ENCODE data around the gene RPL7L1. TPM values are rescaled to one million over a fixed set of nuclear protein-coding genes. Genes with fewer than 3 reads are reported as not detected.
A peak's percentile ranks its signal among the peaks of the same experiment; 100 is the strongest.

Gene RPL7L1
- total and polyA plus RNA-seq, 2 of the 13 experiments (the other 11 are each of a cell fraction or from before 2014, with no cell fraction given) = 51.6 to 179 TPM

DNA sequence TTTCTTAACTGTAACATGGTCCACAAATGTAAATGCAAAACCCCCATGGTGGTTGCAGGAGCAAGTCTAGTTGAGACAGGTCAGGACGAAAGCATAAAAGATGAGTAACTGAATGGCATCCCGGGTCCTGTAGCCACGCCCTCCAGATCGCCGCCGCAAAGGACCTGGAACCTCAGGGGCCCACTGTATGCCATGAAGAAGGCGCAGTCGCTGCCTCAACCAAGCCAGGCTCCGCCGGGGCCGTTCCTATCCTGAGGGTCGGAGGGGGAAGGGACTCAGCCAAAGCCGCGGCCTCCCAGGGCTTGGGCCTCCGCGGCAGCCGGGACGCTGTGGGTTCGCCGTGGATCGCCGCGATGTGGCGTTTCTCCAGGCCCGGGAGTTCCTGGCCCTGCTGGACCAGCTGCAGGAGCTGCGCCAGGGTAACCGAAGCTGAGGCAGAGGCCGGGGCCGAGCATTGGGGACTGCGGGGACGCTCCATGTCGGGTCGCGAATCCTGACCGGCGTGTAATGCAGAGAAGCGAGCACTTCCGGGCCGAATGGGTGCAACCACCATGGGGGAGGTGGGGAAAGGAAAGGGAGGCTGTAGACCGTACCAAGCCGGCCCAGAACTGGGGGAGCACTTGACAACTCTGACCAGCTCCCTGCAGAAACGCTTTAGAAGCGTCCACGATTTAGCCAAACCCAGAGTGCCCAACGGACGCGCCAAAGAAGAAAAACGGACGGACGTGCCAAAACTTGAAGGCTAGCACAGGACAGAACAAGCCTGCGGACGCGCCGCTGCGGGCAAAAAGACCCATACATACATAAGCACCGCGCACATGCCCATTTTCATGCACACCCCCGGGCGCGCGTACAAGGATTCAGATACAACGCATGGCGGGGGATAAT is 11.1 kb downstream of the RPL7L1 start (continued):
- TF ChIP-seq FOXJ3 (CRISPR knock-in tag; IDR thresholded peaks at IDR 0.05; ENCODE audit: borderline replicate concordance) = peak; percentile 32; the same call in 1 of the 2 replicates
- peak; percentile 91; the same call in 1 of the 2 replicates for TF ChIP-seq ZNF607 (CRISPR knock-in tag; IDR thresholded peaks at IDR 0.05; ENCODE audit: borderline replicate concordance)
- peak; percentile 64 for TF ChIP-seq RFXAP (CRISPR knock-in tag; IDR thresholded peaks at IDR 0.05; ENCODE audit: borderline replicate concordance)
- peak; percentile 54 for TF ChIP-seq MIER2 (CRISPR knock-in tag; IDR thresholded peaks at IDR 0.05)
- TF ChIP-seq, protein P1, sequence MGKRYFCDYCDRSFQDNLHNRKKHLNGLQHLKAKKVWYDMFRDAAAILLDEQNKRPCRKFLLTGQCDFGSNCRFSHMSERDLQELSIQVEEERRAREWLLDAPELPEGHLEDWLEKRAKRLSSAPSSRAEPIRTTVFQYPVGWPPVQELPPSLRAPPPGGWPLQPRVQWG (CRISPR knock-in tag; IDR thresholded peaks at IDR 0.05; ENCODE audit: borderline replicate concordance, low read depth) = no peak
- TF ChIP-seq, protein P2, sequence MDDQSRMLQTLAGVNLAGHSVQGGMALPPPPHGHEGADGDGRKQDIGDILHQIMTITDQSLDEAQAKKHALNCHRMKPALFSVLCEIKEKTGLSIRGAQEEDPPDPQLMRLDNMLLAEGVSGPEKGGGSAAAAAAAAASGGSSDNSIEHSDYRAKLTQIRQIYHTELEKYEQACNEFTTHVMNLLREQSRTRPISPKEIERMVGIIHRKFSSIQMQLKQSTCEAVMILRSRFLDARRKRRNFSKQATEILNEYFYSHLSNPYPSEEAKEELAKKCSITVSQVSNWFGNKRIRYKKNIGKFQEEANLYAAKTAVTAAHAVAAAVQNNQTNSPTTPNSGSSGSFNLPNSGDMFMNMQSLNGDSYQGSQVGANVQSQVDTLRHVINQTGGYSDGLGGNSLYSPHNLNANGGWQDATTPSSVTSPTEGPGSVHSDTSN (CRISPR knock-in tag; IDR thresholded peaks at IDR 0.05; ENCODE audit: borderline replicate concordance) = no peak
- peak; percentile 72 for TF ChIP-seq MIER3 (CRISPR knock-in tag; IDR thresholded peaks at IDR 0.05; ENCODE audit: borderline replicate concordance)
- peak; percentile 95 for TF ChIP-seq ARID2 (CRISPR knock-in tag; IDR thresholded peaks at IDR 0.05; ENCODE audit: borderline replicate concordance)
- no peak; the same call in 1 of the 2 replicates for TF ChIP-seq SP2 (CRISPR knock-in tag; IDR thresholded peaks at IDR 0.05)
- TF ChIP-seq JUND (CRISPR knock-in tag; IDR thresholded peaks at IDR 0.05) = peak; percentile 21; the same call in 1 of the 2 replicates
- peak; percentile 56 for TF ChIP-seq RXRB (CRISPR knock-in tag; IDR thresholded peaks at IDR 0.05; ENCODE audit: borderline replicate concordance)
- peak; percentile 95 for TF ChIP-seq YEATS4 (CRISPR knock-in tag; IDR thresholded peaks at IDR 0.05; ENCODE audit: borderline replicate concordance)
- TF ChIP-seq SPEN (CRISPR knock-in tag; IDR thresholded peaks at IDR 0.05; ENCODE audit: low read depth) = peak; percentile 77
- peak; percentile 100 for TF ChIP-seq AGO2 (optimal IDR thresholded peaks at IDR 0.05; ENCODE audit: low read depth, low read length)
- TF ChIP-seq, protein P3, sequence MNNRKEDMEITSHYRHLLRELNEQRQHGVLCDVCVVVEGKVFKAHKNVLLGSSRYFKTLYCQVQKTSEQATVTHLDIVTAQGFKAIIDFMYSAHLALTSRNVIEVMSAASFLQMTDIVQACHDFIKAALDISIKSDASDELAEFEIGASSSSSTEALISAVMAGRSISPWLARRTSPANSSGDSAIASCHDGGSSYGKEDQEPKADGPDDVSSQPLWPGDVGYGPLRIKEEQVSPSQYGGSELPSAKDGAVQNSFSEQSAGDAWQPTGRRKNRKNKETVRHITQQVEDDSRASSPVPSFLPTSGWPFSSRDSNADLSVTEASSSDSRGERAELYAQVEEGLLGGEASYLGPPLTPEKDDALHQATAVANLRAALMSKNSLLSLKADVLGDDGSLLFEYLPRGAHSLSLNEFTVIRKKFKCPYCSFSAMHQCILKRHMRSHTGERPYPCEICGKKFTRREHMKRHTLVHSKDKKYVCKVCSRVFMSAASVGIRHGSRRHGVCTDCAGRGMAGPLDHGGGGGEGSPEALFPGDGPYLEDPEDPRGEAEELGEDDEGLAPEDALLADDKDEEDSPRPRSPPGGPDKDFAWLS (CRISPR knock-in tag; IDR thresholded peaks at IDR 0.05; ENCODE audit: borderline replicate concordance) = peak; percentile 95
- 0 out of 2 replicates have a peak, but pooled peaks have one; percentile 86 for TF ChIP-seq ZNF101 (CRISPR knock-in tag; IDR thresholded peaks at IDR 0.05; ENCODE audit: borderline replicate concordance, low read depth)
- peak; percentile 31; the same call in 1 of the 2 replicates for TF ChIP-seq XBP1 (CRISPR knock-in tag; IDR thresholded peaks at IDR 0.05)
- peak; percentile 93 for TF ChIP-seq ZNF205 (CRISPR knock-in tag; IDR thresholded peaks at IDR 0.05)
- TF ChIP-seq ZNF75D (CRISPR knock-in tag; IDR thresholded peaks at IDR 0.05; ENCODE audit: borderline replicate concordance) = no peak
- peak; percentile 93 for TF ChIP-seq MYNN (CRISPR knock-in tag; IDR thresholded peaks at IDR 0.05; ENCODE audit: low read depth)
- TF ChIP-seq, protein P4, sequence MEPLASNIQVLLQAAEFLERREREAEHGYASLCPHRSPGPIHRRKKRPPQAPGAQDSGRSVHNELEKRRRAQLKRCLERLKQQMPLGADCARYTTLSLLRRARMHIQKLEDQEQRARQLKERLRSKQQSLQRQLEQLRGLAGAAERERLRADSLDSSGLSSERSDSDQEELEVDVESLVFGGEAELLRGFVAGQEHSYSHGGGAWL (CRISPR knock-in tag; IDR thresholded peaks at IDR 0.05) = peak; percentile 92; the same call in 1 of the 2 replicates
- peak; percentile 100 for TF ChIP-seq RBM22 (optimal IDR thresholded peaks at IDR 0.05; ENCODE audit: low read length)
- TF ChIP-seq SALL2 (CRISPR knock-in tag; IDR thresholded peaks at IDR 0.05) = peak; percentile 89; the same call in 1 of the 2 replicates
- TF ChIP-seq ZMYM4 (CRISPR knock-in tag; IDR thresholded peaks at IDR 0.05) = peak; percentile 88
- TF ChIP-seq SRF (IDR thresholded peaks at IDR 0.05; ENCODE audit: low read depth, low read length) = 0 out of 2 replicates have a peak, but pooled peaks have one; percentile 22
